Parathyroid adenoma (tissue), 2 donors: Measurements from ENCODE around the gene SOD2.
"Not testable (repeated sequence)": the region's sequence is repeated elsewhere in the genome, so short reads cannot be mapped to it uniquely, and the experiment has no call there.

Experiments used
- H2AFZ ChIP-seq: fragments of 300-600 bp; sonication (generic); one replicate; pipeline ENCODE4 v1.7.0; 2017; ENCODE audit warnings: antibody characterized with exemption, mild to moderate bottlenecking
- H3K27ac ChIP-seq: fragments of 300-600 bp; sonication (generic); one replicate; pipeline ENCODE4 v1.7.0; 2017
- H3K27me3 ChIP-seq: fragments of 300-600 bp; sonication (generic); one replicate; pipeline ENCODE4 v1.7.0; 2017; ENCODE audit warnings: low read length; ENCODE audit not compliant: control insufficient read depth, insufficient read depth
- H3K36me3 ChIP-seq: fragments of 300-600 bp; sonication (generic); one replicate; pipeline ENCODE4 v1.7.0; 2017; ENCODE audit warnings: low read length; ENCODE audit not compliant: control insufficient read depth, insufficient read depth
- H3K4me1 ChIP-seq: fragments of 300-600 bp; sonication (generic); one replicate; pipeline ENCODE4 v1.7.0; 2017; ENCODE audit warnings: control low read depth
- H3K4me2 ChIP-seq: fragments of 300-600 bp; sonication (generic); one replicate; pipeline ENCODE4 v1.7.0; 2017; ENCODE audit warnings: low read length
- H3K4me3 ChIP-seq: fragments of 300-600 bp; sonication (generic); one replicate; pipeline ENCODE4 v1.7.0; 2017; ENCODE audit warnings: low read depth, low read length
- H3K79me2 ChIP-seq: fragments of 300-600 bp; sonication (generic); one replicate; pipeline ENCODE4 v1.7.0; 2017; ENCODE audit warnings: control low read depth
- H3K9ac ChIP-seq: fragments of 300-600 bp; sonication (generic); one replicate; pipeline ENCODE4 v1.7.0; 2017; ENCODE audit warnings: mild to moderate bottlenecking
- H3K9me3 ChIP-seq: fragments of 300-600 bp; sonication (generic); one replicate; pipeline ENCODE4 v1.7.0; 2017; ENCODE audit warnings: low read length; ENCODE audit not compliant: control insufficient read depth
- CTCF ChIP-seq: fragments of 300-600 bp; sonication (generic); IDR thresholded peaks from one replicate; pipeline ENCODE4 v1.7.0; 2017; ENCODE audit warnings: antibody characterized with exemption, mild to moderate bottlenecking
- donor health status: primary hyperparathyroidism.

The SOD2 gene

GRCh38 chr6:159726918-159727716 lies 34.1 kb upstream of the SOD2 start, which contains the start of gene WTAP:
Gene WTAP (plus strand): TSS chr6:159727506. CDS start chr6:159736266, 8,760 bp downstream.
- Histone ChIP-seq H3K27ac (peak within 1 kb of the TSS; percentile 94), H3K4me3 (peak within 1 kb of the TSS; percentile 91), H3K79me2 (peaks cover 55% of the 10 kb centered on the region), H3K36me3 (no peaks in the 10 kb centered on the region), H3K27me3 (no peaks in the 10 kb centered on the region), H3K4me1 (peaks cover 8% of the 10 kb centered on the region), H3K4me2 (peak within 1 kb of the TSS; percentile 79), H3K9ac (peak within 1 kb of the TSS; percentile 92), H2AFZ (peak within 1 kb of the TSS; percentile 93), H3K9me3 (no peaks in the 10 kb centered on the region)
- no peak for TF ChIP-seq CTCF

- Histone ChIP-seq H3K79me2 (peaks cover 48% of the 10 kb centered on the region), H3K4me3 (peak overlapping the region; percentile 91), H3K27me3 (no peaks in the 10 kb centered on the region), H2AFZ (peak overlapping the region; percentile 93), H3K9me3 (no peaks in the 10 kb centered on the region), H3K4me2 (peak overlapping the region; percentile 79), H3K36me3 (no peaks in the 10 kb centered on the region), H3K4me1 (peaks cover 8% of the 10 kb centered on the region), H3K9ac (peak overlapping the region; percentile 40), H3K27ac (peak overlapping the region; percentile 91)
- TF ChIP-seq CTCF = no peak
These were observed 33.3 kb upstream of the SOD2 start for GRCh38 chr6:159726255-159726917.

GRCh38 chr6:159725208-159725607 lies 32.2 kb upstream of the SOD2 start:
- not testable (repeated sequence) for H2AFZ ChIP-seq, H3K4me1 ChIP-seq, H3K36me3 ChIP-seq, H3K27ac ChIP-seq, H3K27me3 ChIP-seq, H3K9ac ChIP-seq, H3K9me3 ChIP-seq, H3K4me3 ChIP-seq, H3K4me2 ChIP-seq
- peaks cover 43% of the 10 kb centered on the region for H3K79me2 ChIP-seq

GRCh38 chr6:159724778-159725177 lies 31.7 kb upstream of the SOD2 start:
- H2AFZ ChIP-seq = no peak overlapping the region
- H3K4me3 ChIP-seq = no peak overlapping the region
- H3K27ac ChIP-seq = no peak overlapping the region
- no peak overlapping the region for H3K4me2 ChIP-seq
- H3K9me3 ChIP-seq = no peaks in the 10 kb centered on the region
- no peaks in the 10 kb centered on the region for H3K27me3 ChIP-seq
- H3K79me2 ChIP-seq = peaks cover 41% of the 10 kb centered on the region
- no peak for TF ChIP-seq CTCF
- H3K36me3 ChIP-seq = no peaks in the 10 kb centered on the region
- no peak overlapping the region for H3K9ac ChIP-seq
- H3K4me1 ChIP-seq = peaks cover 3% of the 10 kb centered on the region

- Histone ChIP-seq H3K4me3 (no peak overlapping the region), H2AFZ (no peak overlapping the region), H3K4me2 (no peak overlapping the region), H3K9ac (no peak overlapping the region), H3K79me2 (peaks cover 28% of the 10 kb centered on the region), H3K4me1 (no peaks in the 10 kb centered on the region), H3K36me3 (no peaks in the 10 kb centered on the region), H3K27me3 (no peaks in the 10 kb centered on the region), H3K9me3 (no peaks in the 10 kb centered on the region), H3K27ac (no peak overlapping the region)
- TF ChIP-seq CTCF = no peak
These were observed 30.2 kb upstream of the SOD2 start for GRCh38 chr6:159723259-159723658.
